Fibroblast of the aortic adventitia (primary cell): Measurements from ENCODE around the gene ZC2HC1C. TPM values are rescaled to one million over a fixed set of nuclear protein-coding genes. Genes with fewer than 3 reads are reported as not detected.

Experiments
- DNase-seq: peaks from one replicate; pipeline ENCODE4 v3.0.0-alpha.2; 2010; ENCODE audit warnings: low read depth
- H3K4me3 ChIP-seq: 2 replicates; pipeline ENCODE4 v1.5.1; 2011; ENCODE audit warnings: low read depth, mild to moderate bottlenecking, control low read depth, low read length, moderate library complexity
- small RNA-seq: library from RNA; depleted of rRNA; stranded (forward); fragments of <200 nt; gene quantifications from one replicate; pipeline ENCODE3, GENCODE V24; 2012
- total RNA-seq: library from RNA; depleted of rRNA; stranded (reverse); fragments of >200 nt; gene quantifications from 2 replicates; pipeline ENCODE4 v1.2.3, GENCODE V29; 2012; ENCODE audit warnings: low replicate concordance
- TF ChIP-seq, protein P1 (sequence below): IDR thresholded peaks from 2 replicates; pipeline ENCODE4 v1.5.1; 2011; ENCODE audit warnings: mild to moderate bottlenecking, low read length, control low read depth, inconsistent platforms; ENCODE audit not compliant: insufficient read depth

ZC2HC1C gene
- total RNA-seq, 1 donor: 0.90 TPM

DNA sequence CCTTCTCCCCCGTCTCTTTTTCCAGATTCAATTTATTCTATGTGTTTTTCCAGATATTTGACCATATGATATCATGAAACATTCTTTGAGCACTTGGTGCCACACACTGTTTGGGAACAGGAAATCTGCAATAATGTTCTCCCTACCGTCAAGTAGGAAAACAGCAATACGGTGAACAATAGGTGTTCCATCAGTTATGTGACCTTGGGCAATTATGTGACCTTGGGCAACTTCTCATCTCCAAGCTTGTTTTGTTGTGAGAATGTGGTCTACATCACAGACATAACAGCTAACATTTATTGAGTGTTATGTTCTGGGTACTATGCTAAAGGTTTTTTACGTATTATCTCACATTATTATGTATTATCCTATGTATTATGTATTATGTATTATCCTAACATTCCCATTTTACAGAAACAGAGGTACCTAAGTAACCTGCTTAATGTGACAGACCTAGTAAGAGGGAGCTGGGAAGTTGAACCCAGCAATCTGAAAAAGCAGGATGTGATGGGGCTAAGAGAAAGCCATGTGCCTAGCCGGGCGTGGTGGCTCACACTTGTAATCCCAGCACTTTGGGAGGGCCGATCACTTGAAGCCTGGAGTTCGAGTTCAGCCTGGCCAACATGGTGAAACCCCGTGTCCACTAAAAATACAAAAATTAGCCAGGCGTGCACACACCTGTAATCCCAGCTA is 58.6 kb downstream of the ZC2HC1C start:
- DNase-seq: no peak
- TF ChIP-seq, protein P1, sequence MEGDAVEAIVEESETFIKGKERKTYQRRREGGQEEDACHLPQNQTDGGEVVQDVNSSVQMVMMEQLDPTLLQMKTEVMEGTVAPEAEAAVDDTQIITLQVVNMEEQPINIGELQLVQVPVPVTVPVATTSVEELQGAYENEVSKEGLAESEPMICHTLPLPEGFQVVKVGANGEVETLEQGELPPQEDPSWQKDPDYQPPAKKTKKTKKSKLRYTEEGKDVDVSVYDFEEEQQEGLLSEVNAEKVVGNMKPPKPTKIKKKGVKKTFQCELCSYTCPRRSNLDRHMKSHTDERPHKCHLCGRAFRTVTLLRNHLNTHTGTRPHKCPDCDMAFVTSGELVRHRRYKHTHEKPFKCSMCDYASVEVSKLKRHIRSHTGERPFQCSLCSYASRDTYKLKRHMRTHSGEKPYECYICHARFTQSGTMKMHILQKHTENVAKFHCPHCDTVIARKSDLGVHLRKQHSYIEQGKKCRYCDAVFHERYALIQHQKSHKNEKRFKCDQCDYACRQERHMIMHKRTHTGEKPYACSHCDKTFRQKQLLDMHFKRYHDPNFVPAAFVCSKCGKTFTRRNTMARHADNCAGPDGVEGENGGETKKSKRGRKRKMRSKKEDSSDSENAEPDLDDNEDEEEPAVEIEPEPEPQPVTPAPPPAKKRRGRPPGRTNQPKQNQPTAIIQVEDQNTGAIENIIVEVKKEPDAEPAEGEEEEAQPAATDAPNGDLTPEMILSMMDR: no peak
- peak overlapping the region; percentile 81 for H3K4me3 ChIP-seq

GRCh38 chr14:75128596-75128990 is 59.2 kb downstream of the ZC2HC1C start:
- TF ChIP-seq, protein P1: no peak
- DNase-seq: no peak
- H3K4me3 ChIP-seq: no peak overlapping the region

Small RNAs within 50 kb of the gene (small RNA-seq; reads per million reads assigned to genes)
- gene HIF1AP1 (not detected), gene RNU6-689P (not detected)

Other genes starting within 250 kb of the ZC2HC1C start
- gene PROX2, start 193.5 kb upstream of the ZC2HC1C start, total RNA-seq: not detected in 2 replicates
- 31.1 and 68.5 TPM in 2 replicates for gene DLST, start 187.7 kb upstream of the ZC2HC1C start, total RNA-seq
- 0.09 and 1.6 TPM in 2 replicates for gene RPS6KL1, start 146.4 kb upstream of the ZC2HC1C start, total RNA-seq
- gene PGF, start 114.0 kb upstream of the ZC2HC1C start, total RNA-seq: 0.36 and 2.1 TPM in 2 replicates
- gene EIF2B2, start 66.7 kb upstream of the ZC2HC1C start, total RNA-seq: 16.4 and 34.2 TPM in 2 replicates
- gene MLH3, start 18.2 kb upstream of the ZC2HC1C start, total RNA-seq: 27.2 and 32.5 TPM in 2 replicates
- 18.3 TPM in 1 of 2 replicates, not detected in the other for gene ACYP1, start 5.6 kb upstream of the ZC2HC1C start, total RNA-seq
- gene NEK9, start 57.4 kb downstream of the ZC2HC1C start, total RNA-seq: 51.3 and 80.8 TPM in 2 replicates
- 143 and 373 TPM in 2 replicates for gene TMED10, start 107.0 kb downstream of the ZC2HC1C start, total RNA-seq
- 1.4 and 26.2 TPM in 2 replicates for gene FOS, start 209.2 kb downstream of the ZC2HC1C start, total RNA-seq